Testis (tissue), 3 donors: Measurements from ENCODE around the gene HAO2. TPM values are rescaled to one million over a fixed set of nuclear protein-coding genes. Genes with fewer than 3 reads are reported as not detected.

Experiments
- DNase-seq: peaks from one replicate; pipeline ENCODE4 v3.0.0-alpha.2; 2019
- H3K27ac ChIP-seq, 2 donors: fragments of 200-600 bp; sonication (generic); one replicate each; pipeline ENCODE4 v1.5.1; 2019
- H3K27me3 ChIP-seq: fragments of 200-600 bp; sonication (generic); one replicate; pipeline ENCODE4 v1.5.1; 2019
- H3K36me3 ChIP-seq: fragments of 200-600 bp; sonication (generic); one replicate; pipeline ENCODE4 v1.5.1; 2017; ENCODE audit warnings: low read depth; ENCODE audit errors: missing control alignments
- H3K4me1 ChIP-seq: fragments of 200-600 bp; sonication (generic); one replicate; pipeline ENCODE4 v1.5.1; 2019
- H3K4me3 ChIP-seq, 2 donors: fragments of 200-600 bp; sonication (generic); one replicate each; pipeline ENCODE4 v1.5.1; 2017 to 2019
- H3K9me3 ChIP-seq: fragments of 200-600 bp; sonication (generic); one replicate; pipeline ENCODE4 v1.5.1; 2017
- CTCF ChIP-seq, 3 experiments: fragments of 450-650 bp in 2 of 3; fragments of 200-600 bp in 1 of 3; sonication (generic) in 1 of 3; IDR thresholded peaks; one replicate each; pipeline ENCODE4 v1.5.1; 2016 to 2019; ENCODE audit warnings: antibody characterized with exemption in 3 of 3, mild to moderate bottlenecking in 2 of 3, moderate library complexity in 1 of 3
- POLR2A ChIP-seq: fragments of 450-650 bp; IDR thresholded peaks from one replicate; pipeline ENCODE4 v1.6.1; 2017; ENCODE audit warnings: antibody characterized with exemption, mild to moderate bottlenecking, moderate library complexity
- WGBS, 2 donors: methylation state at CpG; one replicate each; pipeline ENCODE4 v1.1.5; 2018; 5-methylcytosine and 5-hydroxymethylcytosine counted together
- intact Hi-C: fragments of 100-400 bp; cut with DNase I; formaldehyde crosslinking; loops from one replicate; pipeline ENCODE4 v1.15.1; 2023; ENCODE audit warnings: low total_unique reads
- polyA plus RNA-seq: library from polyadenylated mRNA; stranded (reverse); fragments of 350-450 nt; fragmentation: Illumina TruSeq; extraction: RNeasy Lipid Tissue Mini Kit (QIAGEN cat#74804); gene quantifications from one replicate; pipeline ENCODE4 v1.2.3, GENCODE V29; 2014; ENCODE audit warnings: low read depth, low replicate concordance; ENCODE audit not compliant: insufficient read depth
- total RNA-seq, 2 donors: library from RNA; depleted of rRNA; stranded (reverse); fragments of >200 nt; gene quantifications; one replicate each; pipeline ENCODE4 v1.2.3, GENCODE V29; 2016

The HAO2 gene
- total and polyA plus RNA-seq, 3 donors from 2014 or later: not detected

GRCh38 chr1:119367432-119368124, 1.0 kb upstream of the HAO2 start:
- DNase-seq: no peak
- Histone ChIP-seq H3K4me3 (no peak overlapping the region), H3K27me3 (no peaks in the 10 kb centered on the region), H3K4me1 (no peaks in the 10 kb centered on the region), H3K9me3 (no peaks in the 10 kb centered on the region), H3K27ac (no peak overlapping the region), H3K36me3 (no peaks in the 10 kb centered on the region)
- TF ChIP-seq CTCF (IDR thresholded peaks at IDR 0.05): peak; percentile 82 to 88 (median 87)
- no peak for TF ChIP-seq POLR2A
- 67 to 71% methylated on average over 13 of the region's 13 CpGs for WGBS, 2 donors
- intact Hi-C loops: loop anchor here (10.0 kb wide), 1 partner anchor 73 kb away; no protein-coding TSS in a partner anchor

GRCh38 chr1:119370748-119371147, 2.2 kb downstream of the HAO2 start:
- no peak for TF ChIP-seq CTCF (IDR thresholded peaks at IDR 0.05)
- no peak for TF ChIP-seq POLR2A
- no peak for DNase-seq
- WGBS, 2 donors: 83 to 92% methylated on average over 2 of the region's 2 CpGs

GRCh38 chr1:119371815-119372214, 3.2 kb downstream of the HAO2 start:
- no peak overlapping the region for H3K27ac ChIP-seq
- no peak overlapping the region for H3K4me3 ChIP-seq
- no peak for DNase-seq
- WGBS, 2 donors: 63 to 70% methylated on average over 2 of the region's 2 CpGs
- H3K27me3 ChIP-seq: no peaks in the 10 kb centered on the region
- no peaks in the 10 kb centered on the region for H3K36me3 ChIP-seq
- no peaks in the 10 kb centered on the region for H3K9me3 ChIP-seq
- H3K4me1 ChIP-seq: peaks cover 10% of the 10 kb centered on the region
- TF ChIP-seq POLR2A (no peak), CTCF (IDR thresholded peaks at IDR 0.05) (no peak)
- intact Hi-C loops: no loop called here

More at GRCh38 chr1:119370748-119371147, 2.2 kb downstream of the HAO2 start:
- H3K27me3 ChIP-seq: no peaks in the 10 kb centered on the region
- no peaks in the 10 kb centered on the region for H3K9me3 ChIP-seq
- H3K4me3 ChIP-seq: no peak overlapping the region
- intact Hi-C loops: no loop called here
- H3K4me1 ChIP-seq: peaks cover 10% of the 10 kb centered on the region
- H3K36me3 ChIP-seq: no peaks in the 10 kb centered on the region
- H3K27ac ChIP-seq: no peak overlapping the region

- Histone ChIP-seq H3K4me3 (no peak overlapping the region), H3K4me1 (peaks cover 10% of the 10 kb centered on the region), H3K36me3 (no peaks in the 10 kb centered on the region), H3K9me3 (no peaks in the 10 kb centered on the region), H3K27ac (no peak overlapping the region), H3K27me3 (no peaks in the 10 kb centered on the region)
- peak; percentile 77 for DNase-seq
- TF ChIP-seq CTCF (IDR thresholded peaks at IDR 0.05) (peak in 2 of 3 experiments; percentile 20 to 31), POLR2A (no peak)
- 41 to 45% methylated on average over 6 of the region's 6 CpGs for WGBS, 2 donors
- intact Hi-C loops: no loop called here
Measured at GRCh38 chr1:119372503-119373086, 4.0 kb downstream of the HAO2 start.

- DNase-seq: no peak
- intact Hi-C loops: no loop called here
Measured at GRCh38 chr1:119373465-119373864, 4.9 kb downstream of the HAO2 start.

More at GRCh38 chr1:119373465-119373864, 4.9 kb downstream of the HAO2 start:
- no peak overlapping the region for H3K27ac ChIP-seq
- WGBS, 2 donors: 42 to 50% methylated on average over 2 of the region's 2 CpGs
- no peaks in the 10 kb centered on the region for H3K36me3 ChIP-seq
- peaks cover 10% of the 10 kb centered on the region for H3K4me1 ChIP-seq
- H3K4me3 ChIP-seq: no peak overlapping the region
- H3K9me3 ChIP-seq: no peaks in the 10 kb centered on the region
- TF ChIP-seq POLR2A: no peak
- no peak for TF ChIP-seq CTCF (IDR thresholded peaks at IDR 0.05)
- no peaks in the 10 kb centered on the region for H3K27me3 ChIP-seq
